OCI-LY7 (cell line): ENCODE results near the gene C11orf16. TPM values are rescaled to one million over a fixed set of nuclear protein-coding genes. Genes with fewer than 3 reads are reported as not detected.
A peak's percentile ranks its signal among the peaks of the same experiment; 100 is the strongest.

ENCODE experiments used
- BruUV-seq: library from RNA; stranded (reverse); fragments of 400-500 nt; replicated peaks from 2 replicates; lab custom pipeline; 2021; lab: Mats Ljungman, UMichigan
- CTCF ChIA-PET: fragments of 300-600 bp; sonication (Branson Sonifier 250); formaldehyde crosslinking; loops from one replicate; lab custom pipeline; 2022; ENCODE audit warnings: antibody characterized with exemption; ENCODE audit not compliant: unreplicated experiment; lab: Charles Lee
- POLR2A ChIA-PET: fragments of 300-600 bp; sonication (Branson Sonifier 250); formaldehyde crosslinking; loops from one replicate; lab custom pipeline; 2022; ENCODE audit warnings: antibody characterized with exemption; lab: Charles Lee
- DNase-seq: peaks from one replicate; pipeline ENCODE4 v3.0.0-alpha.2; 2015; ENCODE audit warnings: low spot score
- H2AFZ ChIP-seq: fragments of 200-600 bp; sonication (generic), shearing (Covaris generic); 2 replicates; pipeline ENCODE4 v1.6.1; 2014; ENCODE audit warnings: mild to moderate bottlenecking, antibody characterized with exemption, low read length, moderate library complexity
- H3K27ac ChIP-seq: fragments of 200-600 bp; sonication (generic); 2 replicates; pipeline ENCODE4 v1.5.1; 2014; ENCODE audit warnings: mixed run types, low read depth, mild to moderate bottlenecking, moderate library complexity, low read length, inconsistent platforms; ENCODE audit not compliant: poor library complexity, severe bottlenecking
- H3K36me3 ChIP-seq: fragments of 200-600 bp; sonication (generic); 2 replicates; pipeline ENCODE4 v1.6.1; 2014; ENCODE audit warnings: mild to moderate bottlenecking, antibody characterized with exemption, low read length, moderate library complexity, mixed read lengths; ENCODE audit not compliant: insufficient read depth
- H3K4me1 ChIP-seq: fragments of 200-600 bp; sonication (generic); 2 replicates; pipeline ENCODE4 v1.5.1; 2014; ENCODE audit warnings: mild to moderate bottlenecking, low read length; ENCODE audit not compliant: insufficient read depth, poor library complexity, severe bottlenecking
- H3K4me2 ChIP-seq: fragments of 200-600 bp; sonication (generic); 2 replicates; pipeline ENCODE4 v1.6.1; 2014; ENCODE audit warnings: mild to moderate bottlenecking, low read length
- H3K4me3 ChIP-seq: fragments of 200-600 bp; sonication (generic); 2 replicates; pipeline ENCODE4 v1.5.1; 2014; ENCODE audit warnings: mild to moderate bottlenecking, low read depth, low read length; ENCODE audit not compliant: poor library complexity, severe bottlenecking
- H3K79me2 ChIP-seq: fragments of 200-600 bp; sonication (generic); 2 replicates; pipeline ENCODE4 v1.6.1; 2016; ENCODE audit warnings: low read depth, mild to moderate bottlenecking, low read length, moderate library complexity, mixed read lengths; ENCODE audit not compliant: insufficient read depth
- H3K9me2 ChIP-seq: fragments of 200-600 bp; sonication (generic); 2 replicates; pipeline ENCODE4 v1.6.1; 2016; ENCODE audit warnings: mild to moderate bottlenecking, low read length, mixed read lengths; ENCODE audit not compliant: insufficient read depth
- H3K9me3 ChIP-seq: fragments of 200-600 bp; sonication (generic); 2 replicates; pipeline ENCODE4 v1.6.1; 2014; ENCODE audit warnings: mild to moderate bottlenecking, mixed run types, low read length, mixed read lengths
- H4K20me1 ChIP-seq: fragments of 200-600 bp; sonication (generic); 2 replicates; pipeline ENCODE4 v1.6.1; 2014; ENCODE audit warnings: mild to moderate bottlenecking, antibody characterized with exemption, low read length, moderate library complexity, mixed read lengths; ENCODE audit not compliant: insufficient read depth
- EZH2phosphoT487 ChIP-seq: fragments of 200-600 bp; sonication (generic); IDR thresholded peaks from 2 replicates; pipeline ENCODE4 v1.6.1; 2018; ENCODE audit warnings: low read depth, borderline replicate concordance, mild to moderate bottlenecking, mixed run types, antibody characterized with exemption, low read length, moderate library complexity, mixed read lengths
- intact Hi-C: fragments of 100-400 bp; cut with micrococcal nuclease; formaldehyde crosslinking; loops from one replicate; pipeline ENCODE4 v1.10.0; 2022; ENCODE audit not compliant: unreplicated experiment
- total RNA-seq, 2 experiments: library from RNA; depleted of rRNA in 1 of 2; stranded (reverse); fragments of >200 nt in 1 of 2; shearing (Covaris generic) in 1 of 2; gene quantifications; 2 replicates each; pipeline ENCODE4 v1.2.3, GENCODE V29; 2014 to 2022
- TF ChIP-seq, protein P1 (sequence below): fragments of 200-600 bp; sonication (generic); conservative IDR thresholded peaks from 2 replicates; pipeline ENCODE4 v1.5.1; 2014; ENCODE audit warnings: mild to moderate bottlenecking, antibody characterized with exemption, low read length, moderate library complexity, mixed read lengths

Gene C11orf16
- total RNA-seq, 2 experiments from 2014 or later, result not detected

- H2AFZ ChIP-seq, result peak overlapping the region; percentile 69
- TF ChIP-seq, protein P1, sequence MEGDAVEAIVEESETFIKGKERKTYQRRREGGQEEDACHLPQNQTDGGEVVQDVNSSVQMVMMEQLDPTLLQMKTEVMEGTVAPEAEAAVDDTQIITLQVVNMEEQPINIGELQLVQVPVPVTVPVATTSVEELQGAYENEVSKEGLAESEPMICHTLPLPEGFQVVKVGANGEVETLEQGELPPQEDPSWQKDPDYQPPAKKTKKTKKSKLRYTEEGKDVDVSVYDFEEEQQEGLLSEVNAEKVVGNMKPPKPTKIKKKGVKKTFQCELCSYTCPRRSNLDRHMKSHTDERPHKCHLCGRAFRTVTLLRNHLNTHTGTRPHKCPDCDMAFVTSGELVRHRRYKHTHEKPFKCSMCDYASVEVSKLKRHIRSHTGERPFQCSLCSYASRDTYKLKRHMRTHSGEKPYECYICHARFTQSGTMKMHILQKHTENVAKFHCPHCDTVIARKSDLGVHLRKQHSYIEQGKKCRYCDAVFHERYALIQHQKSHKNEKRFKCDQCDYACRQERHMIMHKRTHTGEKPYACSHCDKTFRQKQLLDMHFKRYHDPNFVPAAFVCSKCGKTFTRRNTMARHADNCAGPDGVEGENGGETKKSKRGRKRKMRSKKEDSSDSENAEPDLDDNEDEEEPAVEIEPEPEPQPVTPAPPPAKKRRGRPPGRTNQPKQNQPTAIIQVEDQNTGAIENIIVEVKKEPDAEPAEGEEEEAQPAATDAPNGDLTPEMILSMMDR, result no peak
- TF ChIP-seq EZH2phosphoT487, result no peak
- DNase-seq, result peak; percentile 78
- no peaks in the 10 kb centered on the region for H3K9me3 ChIP-seq
- H3K4me2 ChIP-seq, result peak overlapping the region; percentile 98
- peaks cover 41% of the 10 kb centered on the region for H3K79me2 ChIP-seq
- POLR2A ChIA-PET, result interaction anchor here (0.6 to 1.4 kb wide), 13 partner anchors 10 to 613 kb away, joined by 3 to 9 read pairs (median 4); partner anchors contain the start of genes RPL27A and TRIM66
- 0 out of 2 replicates have a peak, but pooled peaks cover 6% of the 10 kb centered on the region for H4K20me1 ChIP-seq
- peak overlapping the region; percentile 88 for H3K4me3 ChIP-seq
- peak overlapping the region; percentile 60 for H3K27ac ChIP-seq
- peaks cover 24% of the 10 kb centered on the region for H3K4me1 ChIP-seq
- no TSS peak for BruUV-seq
- peaks cover 10% of the 10 kb centered on the region; the same call in 1 of the 2 replicates for H3K36me3 ChIP-seq
- intact Hi-C loops, result loop anchor here (1.0 to 2.0 kb wide), 4 partner anchors 52 to 497 kb away; partner anchors contain the start of genes AKIP1, TMEM41B and ZNF143
- CTCF ChIA-PET, result interaction anchor here (0.6 kb wide), 1 partner anchor 649 kb away, joined by 3 read pairs; no protein-coding TSS in a partner anchor
- no peaks in the 10 kb centered on the region for H3K9me2 ChIP-seq
Measured at GRCh38 chr11:8963569-8964323, 31.0 kb upstream of the C11orf16 start.

GRCh38 chr11:8962841-8963240 is 30.1 kb upstream of the C11orf16 start:
- ChIA-PET POLR2A (interaction anchor here (1.1 to 1.4 kb wide), 3 partner anchors 14 to 274 kb away, joined by 3 to 6 read pairs (median 4); no protein-coding TSS in a partner anchor), CTCF (interaction anchor here (0.5 kb wide), 1 partner anchor 27 kb away, joined by 3 read pairs; no protein-coding TSS in a partner anchor)
- Histone ChIP-seq H3K4me1 (peaks cover 24% of the 10 kb centered on the region), H3K9me2 (no peaks in the 10 kb centered on the region), H3K36me3 (peaks cover 10% of the 10 kb centered on the region; the same call in 1 of the 2 replicates), H3K4me3 (peak overlapping the region; percentile 88), H3K4me2 (peak overlapping the region; percentile 98), H2AFZ (no peak overlapping the region), H3K9me3 (no peaks in the 10 kb centered on the region), H3K79me2 (peaks cover 42% of the 10 kb centered on the region), H4K20me1 (0 out of 2 replicates have a peak, but pooled peaks cover 6% of the 10 kb centered on the region), H3K27ac (peak overlapping the region; percentile 60)
- no peak for TF ChIP-seq EZH2phosphoT487
- TF ChIP-seq, protein P1, result no peak
- DNase-seq, result no peak
- intact Hi-C loops, result no loop called here
- no TSS peak for BruUV-seq
